Neutrophil (primary cell): Measurements from ENCODE around the gene SETBP1.

ENCODE experiments used
- H3K27ac ChIP-seq: fragments of 200-600 bp; sonication (generic); 2 replicates; pipeline ENCODE4 v1.5.1; 2016; ENCODE audit warnings: mild to moderate bottlenecking, moderate library complexity
- H3K27me3 ChIP-seq: fragments of 200-600 bp; sonication (generic); 2 replicates; pipeline ENCODE4 v1.6.0; 2016; ENCODE audit warnings: mild to moderate bottlenecking
- H3K36me3 ChIP-seq: fragments of 200-600 bp; sonication (generic); 2 replicates; pipeline ENCODE4 v1.5.1; 2017
- H3K4me1 ChIP-seq, 2 experiments: fragments of 200-600 bp in 1 of 2; sonication (generic) in 1 of 2; 1 replicate in 1 of 2; 2 replicates in 1 of 2; pipeline versions ENCODE4 v1.5.1 to v1.6.1; 2013 to 2016; ENCODE audit warnings: low read depth in 1 of 2, low read length in 1 of 2, mild to moderate bottlenecking in 1 of 2, moderate library complexity in 1 of 2; ENCODE audit not compliant: control insufficient read depth in 1 of 2, insufficient read depth in 1 of 2
- H3K4me3 ChIP-seq, 2 experiments: fragments of 200-600 bp in 1 of 2; sonication (generic) in 1 of 2; 1 replicate in 1 of 2; 2 replicates in 1 of 2; pipeline ENCODE4 v1.5.1; 2013 to 2016; ENCODE audit warnings: low read depth in 1 of 2, low read length in 1 of 2, mild to moderate bottlenecking in 1 of 2, moderate library complexity in 1 of 2
- H3K9me3 ChIP-seq: fragments of 200-600 bp; sonication (generic); 2 replicates; pipeline ENCODE4 v1.5.1; 2016
- CTCF ChIP-seq: fragments of 200-600 bp; sonication (generic); IDR thresholded peaks from 2 replicates; pipeline ENCODE4 v1.5.1; 2016; ENCODE audit warnings: antibody characterized with exemption

SETBP1 gene

DNA sequence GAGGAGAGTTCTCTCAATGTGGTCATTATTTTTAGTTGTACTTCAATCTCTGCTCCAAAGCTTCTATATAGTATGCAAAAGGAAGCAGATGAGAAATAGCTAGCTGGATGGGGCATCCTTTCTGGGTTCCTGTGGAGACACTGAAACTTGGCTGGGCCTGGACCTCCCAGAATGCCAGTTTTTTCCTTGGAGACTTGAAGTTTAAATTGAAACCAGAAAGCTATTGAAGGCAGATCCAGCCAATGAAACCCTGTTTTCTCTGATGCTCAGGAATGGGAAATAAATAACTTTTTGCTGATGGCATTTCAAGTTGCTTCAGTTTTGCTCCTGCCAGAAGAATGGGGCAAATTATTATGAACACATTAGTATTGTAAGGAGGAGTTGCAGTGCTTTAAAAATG lies 2.9 kb downstream of the SETBP1 start:
- peaks cover 23 to 31% of the 10 kb centered on the region in 2 experiments for H3K4me1 ChIP-seq
- no peak for TF ChIP-seq CTCF

DNA sequence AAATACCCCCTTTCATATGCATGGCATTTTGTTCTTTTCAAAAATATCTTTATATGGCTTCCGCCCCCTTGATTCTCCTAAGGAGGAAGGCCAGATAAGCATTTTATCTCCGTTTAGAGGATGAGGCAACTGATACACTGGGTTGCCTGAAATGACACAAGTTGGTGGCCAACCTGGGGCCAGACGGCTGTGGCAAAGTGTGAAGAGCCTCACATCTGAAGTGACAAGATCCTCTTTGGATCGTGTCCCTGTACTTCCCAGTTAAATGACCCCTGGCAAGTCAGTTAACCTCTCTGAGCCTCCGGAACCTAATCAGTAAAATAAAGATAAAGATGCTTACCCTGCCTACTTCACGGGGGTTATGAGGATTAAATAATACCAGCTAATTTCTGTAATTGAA lies 4.6 kb downstream of the SETBP1 start:
- H3K4me3 ChIP-seq: no peak overlapping the region
- peaks cover 62% of the 10 kb centered on the region for H3K27me3 ChIP-seq
- H3K9me3 ChIP-seq: no peaks in the 10 kb centered on the region
- no peak overlapping the region for H3K27ac ChIP-seq
- H3K4me1 ChIP-seq: peaks cover 23 to 29% of the 10 kb centered on the region in 2 experiments
- no peak for TF ChIP-seq CTCF
- no peaks in the 10 kb centered on the region for H3K36me3 ChIP-seq

More for the DNA sequence above, 2.9 kb downstream of the SETBP1 start:
- no peaks in the 10 kb centered on the region for H3K9me3 ChIP-seq
- H3K27me3 ChIP-seq: peaks cover 66% of the 10 kb centered on the region
- no peak overlapping the region for H3K27ac ChIP-seq
- H3K36me3 ChIP-seq: no peaks in the 10 kb centered on the region
- no peak overlapping the region for H3K4me3 ChIP-seq

- Histone ChIP-seq H3K4me1 (peaks cover 19 to 20% of the 10 kb centered on the region in 2 experiments), H3K27me3 (peaks cover 60% of the 10 kb centered on the region), H3K4me3 (no peak overlapping the region), H3K36me3 (no peaks in the 10 kb centered on the region), H3K9me3 (no peaks in the 10 kb centered on the region), H3K27ac (no peak overlapping the region)
- no peak for TF ChIP-seq CTCF
Observed at GRCh38 chr18:44686156-44686555, 5.5 kb downstream of the SETBP1 start.

GRCh38 chr18:44687421-44687820 lies 6.7 kb downstream of the SETBP1 start:
- peaks cover 60% of the 10 kb centered on the region for H3K27me3 ChIP-seq
- no peak overlapping the region for H3K4me3 ChIP-seq
- peaks cover 18 to 19% of the 10 kb centered on the region in 2 experiments for H3K4me1 ChIP-seq
- H3K9me3 ChIP-seq: no peaks in the 10 kb centered on the region
- H3K27ac ChIP-seq: no peak overlapping the region
- no peaks in the 10 kb centered on the region for H3K36me3 ChIP-seq
- no peak for TF ChIP-seq CTCF

DNA sequence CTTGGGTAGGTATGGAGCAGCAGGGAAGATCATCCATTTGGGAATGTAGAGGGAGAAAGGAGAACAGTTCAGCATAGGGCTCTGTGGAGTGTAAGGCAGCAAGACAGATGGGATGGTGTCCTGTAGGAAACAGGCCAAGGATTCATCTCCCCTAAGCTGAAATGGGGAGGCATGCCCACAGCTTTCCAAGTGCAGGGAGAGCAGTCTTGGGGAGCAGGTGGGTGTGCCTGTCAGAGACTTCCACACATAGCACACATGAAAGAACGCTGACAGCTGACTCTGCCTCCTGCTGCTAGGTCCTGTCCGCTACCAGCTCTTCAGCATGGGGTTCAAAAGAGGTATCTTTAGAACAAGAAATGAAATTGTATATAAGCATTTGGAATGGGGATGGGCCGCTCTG lies 9.0 kb downstream of the SETBP1 start:
- TF ChIP-seq CTCF: no peak
- no peaks in the 10 kb centered on the region for H3K9me3 ChIP-seq
- no peak overlapping the region for H3K27ac ChIP-seq
- no peak overlapping the region for H3K4me3 ChIP-seq
- H3K4me1 ChIP-seq: peaks cover 18 to 19% of the 10 kb centered on the region in 2 experiments
- no peaks in the 10 kb centered on the region for H3K36me3 ChIP-seq
- peaks cover 56% of the 10 kb centered on the region for H3K27me3 ChIP-seq
